HepG2 (cell line): Measurements from ENCODE around the gene FBXL20. TPM values are rescaled to one million over a fixed set of nuclear protein-coding genes. Genes with fewer than 3 reads are reported as not detected.

Source experiments
- ARNT ChIP-seq: fragments of 450-650 bp; IDR thresholded peaks from 2 replicates; pipeline ENCODE4 v1.6.1; 2017
- CSRNP2 ChIP-seq: sonication (generic); formaldehyde crosslinking; conservative IDR thresholded peaks from 2 replicates; pipeline ENCODE4 v1.8.0; 2022; ENCODE audit warnings: low read depth, missing genetic modification reagents
- ESRRA ChIP-seq: sonication (generic); formaldehyde crosslinking; IDR thresholded peaks from 2 replicates; pipeline ENCODE4 v1.5.1; 2020; ENCODE audit warnings: mild to moderate bottlenecking, low read depth, missing genetic modification reagents
- NFAT5 ChIP-seq: sonication (generic); formaldehyde crosslinking; IDR thresholded peaks from 2 replicates; pipeline ENCODE4 v1.4.0; 2020; ENCODE audit warnings: missing genetic modification reagents
- RAD21 ChIP-seq: fragments of 450-650 bp; formaldehyde crosslinking; IDR thresholded peaks from 2 replicates; pipeline ENCODE4 v1.5.0; 2020; ENCODE audit warnings: mild to moderate bottlenecking
- RELA ChIP-seq: sonication (generic); formaldehyde crosslinking; IDR thresholded peaks from 2 replicates; pipeline ENCODE4 v1.4.0; 2020; ENCODE audit warnings: missing genetic modification reagents
- SP2 ChIP-seq: sonication (generic); formaldehyde crosslinking; IDR thresholded peaks from 2 replicates; pipeline ENCODE4 v1.5.1; 2020; ENCODE audit warnings: mild to moderate bottlenecking, missing genetic modification reagents
- SRSF1 ChIP-seq: fragments of 200-400 bp; formaldehyde crosslinking; optimal IDR thresholded peaks from 2 replicates; pipeline ENCODE3; 2017; ENCODE audit warnings: mild to moderate bottlenecking, low read depth, low read length, moderate library complexity
- TAF1 ChIP-seq: sonication (generic); formaldehyde crosslinking; IDR thresholded peaks from 2 replicates; pipeline ENCODE4 v1.4.0; 2020; ENCODE audit warnings: missing genetic modification reagents
- TEAD2 ChIP-seq: sonication (generic); formaldehyde crosslinking; IDR thresholded peaks from 2 replicates; pipeline ENCODE4 v1.9.0; 2021; ENCODE audit warnings: missing genetic modification reagents
- TMF1 ChIP-seq: sonication (generic); formaldehyde crosslinking; IDR thresholded peaks from 2 replicates; pipeline ENCODE4 v1.8.1; 2022; ENCODE audit warnings: low read depth, missing genetic modification reagents
- YEATS2 ChIP-seq: sonication (generic); formaldehyde crosslinking; IDR thresholded peaks from 2 replicates; pipeline ENCODE4 v1.4.0; 2020; ENCODE audit warnings: missing genetic modification reagents, borderline replicate concordance
- ZBTB46 ChIP-seq: sonication (generic); formaldehyde crosslinking; IDR thresholded peaks from 2 replicates; pipeline ENCODE4 v1.4.0; 2020; ENCODE audit warnings: mild to moderate bottlenecking, missing genetic modification reagents, borderline replicate concordance
- ZNF414 ChIP-seq: sonication (generic); formaldehyde crosslinking; IDR thresholded peaks from 2 replicates; pipeline ENCODE4 v1.5.0; 2020; ENCODE audit warnings: missing genetic modification reagents
- ZNF547 ChIP-seq: sonication (generic); formaldehyde crosslinking; IDR thresholded peaks from 2 replicates; pipeline ENCODE4 v1.5.1; 2020; ENCODE audit warnings: mild to moderate bottlenecking, missing genetic modification reagents
- ZNF549 ChIP-seq: sonication (generic); formaldehyde crosslinking; IDR thresholded peaks from 2 replicates; pipeline ENCODE4 v1.5.0; 2020; ENCODE audit warnings: missing genetic modification reagents
- ZNF557 ChIP-seq: sonication (generic); formaldehyde crosslinking; IDR thresholded peaks from 2 replicates; pipeline ENCODE4 v1.4.0; 2020; ENCODE audit warnings: missing genetic modification reagents
- ZNF644 ChIP-seq: IDR thresholded peaks from 2 replicates; pipeline ENCODE4 v1.6.1; 2016; ENCODE audit warnings: low read depth
- ZNF703 ChIP-seq: sonication (generic); formaldehyde crosslinking; IDR thresholded peaks from 2 replicates; pipeline ENCODE4 v1.5.1; 2020; ENCODE audit warnings: missing genetic modification reagents, mild to moderate bottlenecking, moderate library complexity, borderline replicate concordance
- ZNF724P ChIP-seq: sonication (generic); formaldehyde crosslinking; IDR thresholded peaks from 2 replicates; pipeline ENCODE4 v1.8.0; 2022; ENCODE audit warnings: missing genetic modification reagents, borderline replicate concordance
- ZNF776 ChIP-seq: sonication (generic); formaldehyde crosslinking; IDR thresholded peaks from 2 replicates; pipeline ENCODE4 v1.4.0; 2020; ENCODE audit warnings: mild to moderate bottlenecking, missing genetic modification reagents
- polyA plus RNA-seq, 8 experiments: library from polyadenylated mRNA; depleted of rRNA in 3 of 8; stranded (reverse) in 7 of 8; unstranded in 1 of 8; fragments of >200 nt; fragmentation: Illumina TruSeq in 4 of 8; extraction: Trizol in 4 of 8; gene quantifications; 2 replicates each; pipeline versions ENCODE4 v1.2.1 to v1.2.3, GENCODE V29; 2011 to 2016; ENCODE audit warnings: low read depth in 4 of 8, missing spikeins in 1 of 8, mixed read lengths in 1 of 8; ENCODE audit not compliant: insufficient read depth in 1 of 8
- total RNA-seq, 5 experiments: library from RNA; depleted of rRNA; stranded (reverse); fragments of >200 nt; fragmentation: Illumina TruSeq; extraction: Trizol; gene quantifications; 2 replicates each; pipeline ENCODE4 v1.2.3, GENCODE V29; 2016; ENCODE audit warnings: low read depth in 1 of 5

The FBXL20 gene
- total and polyA plus RNA-seq, 2 of the 13 experiments (the other 11 are each of a cell fraction or from before 2014, with no cell fraction given) = 10.2 to 10.3 TPM

GRCh38 chr17:39401412-39402243, at the start of gene FBXL20 (continued):
- no peak for TF ChIP-seq ZNF644
- TF ChIP-seq RAD21 (CRISPR knock-in tag) = peak; percentile 36
- peak; percentile 7; the same call in 1 of the 2 replicates for TF ChIP-seq SP2 (CRISPR knock-in tag)
- TF ChIP-seq NFAT5 = no peak
- 0 out of 2 replicates have a peak, but pooled peaks have one; percentile 50 for TF ChIP-seq ZNF549 (CRISPR knock-in tag)
- peak; percentile 39; the same call in 1 of the 2 replicates for TF ChIP-seq ZNF776 (CRISPR knock-in tag)
- TF ChIP-seq CSRNP2 (CRISPR knock-in tag) = 0 out of 2 replicates have a peak, but pooled peaks have one; percentile 26
- TF ChIP-seq ZNF724P (CRISPR knock-in tag) = no peak; the same call in 1 of the 2 replicates
- TF ChIP-seq ZNF703 (CRISPR knock-in tag) = no peak
- TF ChIP-seq ZNF557 = 0 out of 2 replicates have a peak, but pooled peaks have one; percentile 29
- TF ChIP-seq ARNT = no peak
- TF ChIP-seq ESRRA = no peak; the same call in 1 of the 2 replicates
- TF ChIP-seq TEAD2 (CRISPR knock-in tag) = 0 out of 2 replicates have a peak, but pooled peaks have one; percentile 9
- peak; percentile 86; the same call in 1 of the 2 replicates for TF ChIP-seq TMF1 (CRISPR knock-in tag)
- TF ChIP-seq TAF1 (CRISPR knock-in tag) = peak; percentile 78
- TF ChIP-seq RELA = peak; percentile 46; the same call in 1 of the 2 replicates
- no peak for TF ChIP-seq ZBTB46 (CRISPR knock-in tag)
- TF ChIP-seq ZNF414 (CRISPR knock-in tag) = peak; percentile 89
- peak; percentile 71 for TF ChIP-seq YEATS2
- TF ChIP-seq ZNF547 (CRISPR knock-in tag) = peak; percentile 71; the same call in 1 of the 2 replicates
- TF ChIP-seq SRSF1 = peak; percentile 12
